Caco-2 (cell line): ENCODE measurements around the gene KMT5C. TPM values are rescaled to one million over a fixed set of nuclear protein-coding genes. Genes with fewer than 3 reads are reported as not detected.
A peak's percentile ranks its signal among the peaks of the same experiment; 100 is the strongest.

ENCODE experiments used
- BruUV-seq: library from RNA; stranded (reverse); fragments of 400-500 nt; replicated peaks from 2 replicates; lab custom pipeline; 2021; lab: Mats Ljungman, UMichigan
- CTCF ChIA-PET: fragments of 300-600 bp; sonication (Branson Sonifier 250); formaldehyde crosslinking; loops from one replicate; lab custom pipeline; 2022; ENCODE audit warnings: antibody characterized with exemption; lab: Charles Lee
- POLR2A ChIA-PET: fragments of 300-600 bp; sonication (Branson Sonifier 250); formaldehyde crosslinking; loops from one replicate; lab custom pipeline; 2022; ENCODE audit warnings: antibody characterized with exemption; lab: Charles Lee
- DNase-seq, 2 experiments: peaks; one replicate each; pipeline versions ENCODE4 v3.0.0 to v3.0.0-alpha.2; 2020 to 2022
- H3K27me3 ChIP-seq: replicated peaks from 2 replicates; pipeline ENCODE4 v1.6.0; 2011; ENCODE audit warnings: low read length; ENCODE audit not compliant: control insufficient read depth, insufficient read depth
- H3K36me3 ChIP-seq: 2 replicates; pipeline ENCODE4 v1.5.1; 2011; ENCODE audit warnings: low read length; ENCODE audit not compliant: control insufficient read depth, insufficient read depth
- H3K4me1 ChIP-seq: fragments of 250-450 bp; sonication (Bioruptor Pico); 2 replicates; pipeline ENCODE4 v1.5.1; 2020; ENCODE audit warnings: mild to moderate bottlenecking
- H3K4me3 ChIP-seq: 2 replicates; pipeline ENCODE4 v1.5.1; 2011; ENCODE audit warnings: low read depth, mild to moderate bottlenecking, control low read depth, low read length
- H3K9me3 ChIP-seq: fragments of 250-450 bp; sonication (Bioruptor Pico); 2 replicates; pipeline ENCODE4 v1.5.1; 2020; ENCODE audit warnings: mild to moderate bottlenecking, moderate library complexity
- H3K27ac Mint-ChIP-seq: one replicate; pipeline ENCODE4 v1.8.0; 2022; ENCODE audit warnings: mixed read lengths; ENCODE audit not compliant: unreplicated experiment
- H3K27me3 Mint-ChIP-seq: one replicate; pipeline ENCODE4 v1.8.0; 2022; ENCODE audit warnings: mixed read lengths; ENCODE audit not compliant: insufficient read depth, unreplicated experiment
- H3K36me3 Mint-ChIP-seq: one replicate; pipeline ENCODE4 v1.8.0; 2022; ENCODE audit warnings: mild to moderate bottlenecking, mixed read lengths; ENCODE audit not compliant: insufficient read depth, unreplicated experiment
- H3K4me1 Mint-ChIP-seq: one replicate; pipeline ENCODE4 v1.8.0; 2022; ENCODE audit warnings: low read depth, mixed read lengths; ENCODE audit not compliant: unreplicated experiment
- H3K4me3 Mint-ChIP-seq: one replicate; pipeline ENCODE4 v1.8.0; 2022; ENCODE audit warnings: mild to moderate bottlenecking, moderate library complexity, mixed read lengths; ENCODE audit not compliant: unreplicated experiment
- H3K9me3 Mint-ChIP-seq: one replicate; pipeline ENCODE4 v1.8.0; 2022; ENCODE audit warnings: mixed read lengths; ENCODE audit not compliant: unreplicated experiment
- CTCF ChIP-seq, 2 experiments: fragments of 200-600 bp in 1 of 2; IDR thresholded peaks; 1 replicate in 1 of 2; 2 replicates in 1 of 2; pipeline versions ENCODE4 v1.5.1 to v1.8.0; 2011 to 2022; ENCODE audit warnings: antibody characterized with exemption in 1 of 2, control low read depth in 1 of 2, inconsistent platforms in 1 of 2, low read depth in 1 of 2, low read length in 1 of 2, mild to moderate bottlenecking in 1 of 2, moderate library complexity in 1 of 2; ENCODE audit not compliant: insufficient read depth in 1 of 2, severe bottlenecking in 1 of 2, unreplicated experiment in 1 of 2
- intact Hi-C: fragments of 100-400 bp; cut with micrococcal nuclease; formaldehyde crosslinking; loops from one replicate; pipeline ENCODE4 v1.10.0; 2022; ENCODE audit not compliant: unreplicated experiment
- total RNA-seq: library from RNA; stranded (reverse); gene quantifications from 2 replicates; pipeline ENCODE4 v1.2.3, GENCODE V29; 2022

The KMT5C gene
- total RNA-seq, 1 experiment from 2014 or later, result 26.3 TPM

- H3K4me1 Mint-ChIP-seq, result peaks cover 28% of the 10 kb centered on the region
- no TSS peak for BruUV-seq
- Histone ChIP-seq H3K4me3 (peak overlapping the region; percentile 57), H3K27me3 (no peaks in the 10 kb centered on the region; the same call in none of the 2 replicates), H3K36me3 (no peaks in the 10 kb centered on the region), H3K9me3 (no peaks in the 10 kb centered on the region), H3K4me1 (peaks cover 28% of the 10 kb centered on the region)
- intact Hi-C loops, result no loop called here
- H3K4me3 Mint-ChIP-seq, result peak overlapping the region; percentile 91
- TF ChIP-seq CTCF (IDR thresholded peaks at IDR 0.05; ENCODE audit: insufficient read depth in 1 of 2, low read depth in 1 of 2, low read length in 1 of 2, severe bottlenecking in 1 of 2, unreplicated experiment in 1 of 2), result peak in 1 of 2 experiments; percentile 2
- peak overlapping the region; percentile 36 for H3K27ac Mint-ChIP-seq
- ChIA-PET POLR2A (interaction anchor here (1.4 kb wide), 1 partner anchor 38 kb away, joined by 5 read pairs; the partner anchor contains the start of gene UBE2S), CTCF (interaction anchor here (0.6 to 0.9 kb wide), 2 partner anchors 14 to 89 kb away, joined by 3 read pairs; partner anchors contain the start of gene HSPBP1)
- H3K9me3 Mint-ChIP-seq, result no peaks in the 10 kb centered on the region
- H3K27me3 Mint-ChIP-seq, result peaks cover 7% of the 10 kb centered on the region
- peaks cover 23% of the 10 kb centered on the region for H3K36me3 Mint-ChIP-seq
- DNase-seq, result peak; percentile 79 to 84
Measured at GRCh38 chr19:55369653-55370304, 30.1 kb downstream of the KMT5C start.

- Mint-ChIP-seq H3K27ac (peak within 1 kb of the TSS; percentile 36), H3K36me3 (peaks cover 29% of the 10 kb centered on the region), H3K9me3 (no peaks in the 10 kb centered on the region), H3K27me3 (peaks cover 7% of the 10 kb centered on the region), H3K4me3 (peak within 1 kb of the TSS; percentile 91), H3K4me1 (peaks cover 28% of the 10 kb centered on the region)
- Histone ChIP-seq H3K9me3 (no peaks in the 10 kb centered on the region), H3K4me1 (peaks cover 30% of the 10 kb centered on the region), H3K27me3 (no peaks in the 10 kb centered on the region; the same call in none of the 2 replicates), H3K4me3 (peak within 1 kb of the TSS; percentile 57), H3K36me3 (no peaks in the 10 kb centered on the region)
- ChIA-PET POLR2A (no interaction called here), CTCF (no interaction called here)
- no TSS peak for BruUV-seq
- DNase-seq, result no peak
- intact Hi-C loops, result no loop called here
- TF ChIP-seq CTCF (IDR thresholded peaks at IDR 0.05; ENCODE audit: insufficient read depth in 1 of 2, low read depth in 1 of 2, low read length in 1 of 2, severe bottlenecking in 1 of 2, unreplicated experiment in 1 of 2), result no peak
Measured at GRCh38 chr19:55370305-55370988, 30.8 kb downstream of the KMT5C start, which contains the start of gene IL11. TSS of gene IL11 (minus strand) at chr19:55370463. CDS start at chr19:55370310, 153 bp downstream.

DNA sequence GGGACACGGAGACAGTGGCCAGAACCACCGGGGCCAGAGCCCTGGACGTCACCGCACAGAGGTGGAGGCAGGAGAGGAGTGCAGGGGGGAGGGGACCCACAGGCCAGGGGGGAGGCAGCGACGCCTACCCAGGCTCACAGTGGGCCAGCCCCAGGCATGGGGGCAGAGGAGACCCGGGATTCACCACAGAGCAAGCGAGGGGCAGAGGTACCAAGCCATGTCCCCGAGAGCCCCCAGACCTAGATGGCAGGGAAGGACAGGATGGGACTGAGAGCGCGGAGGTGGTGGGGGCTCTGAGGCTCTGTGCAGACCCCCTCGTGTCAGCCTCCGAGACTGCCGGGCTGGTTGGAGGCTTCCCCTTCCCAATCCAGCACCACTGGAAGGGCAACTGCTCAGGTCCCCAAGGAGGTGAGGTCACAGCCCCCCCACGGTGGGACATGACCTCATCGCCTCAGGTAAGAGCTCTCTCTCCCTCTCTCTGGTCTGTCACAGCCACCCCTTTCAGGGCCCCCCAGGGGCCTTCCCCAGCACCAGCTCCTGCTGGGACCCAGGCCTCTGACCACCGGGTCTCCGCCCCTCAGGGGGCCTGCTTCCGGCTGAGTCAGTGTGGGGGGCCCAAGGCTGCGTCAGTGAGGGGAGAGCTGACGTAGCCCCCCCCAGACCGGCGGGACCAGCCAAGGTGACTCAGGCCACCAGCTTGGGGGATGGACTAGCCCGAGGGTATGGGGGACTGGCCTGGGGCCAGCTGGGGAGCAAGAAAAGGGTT is 32.8 kb downstream of the KMT5C start:
- intact Hi-C loops, result no loop called here
- BruUV-seq, result no TSS peak

More for the DNA sequence above, 32.8 kb downstream of the KMT5C start:
- peak; percentile 34 to 62 for DNase-seq
- Mint-ChIP-seq H3K4me3 (no peak overlapping the region), H3K4me1 (peaks cover 35% of the 10 kb centered on the region), H3K27ac (peak overlapping the region; percentile 7), H3K9me3 (no peaks in the 10 kb centered on the region), H3K36me3 (peaks cover 38% of the 10 kb centered on the region), H3K27me3 (peaks cover 7% of the 10 kb centered on the region)
- Histone ChIP-seq H3K27me3 (no peaks in the 10 kb centered on the region; the same call in none of the 2 replicates), H3K4me3 (no peak overlapping the region), H3K4me1 (peaks cover 43% of the 10 kb centered on the region), H3K36me3 (no peaks in the 10 kb centered on the region), H3K9me3 (no peaks in the 10 kb centered on the region)
- CTCF ChIA-PET, result no interaction called here
- POLR2A ChIA-PET, result interaction anchor here (0.8 kb wide), 2 partner anchors 11 to 86 kb away, joined by 4 to 10 read pairs; partner anchors contain the start of gene TMEM238
- no peak for TF ChIP-seq CTCF (IDR thresholded peaks at IDR 0.05; ENCODE audit: insufficient read depth in 1 of 2, low read depth in 1 of 2, low read length in 1 of 2, severe bottlenecking in 1 of 2, unreplicated experiment in 1 of 2)
